Measurements from ENCODE around the gene HDAC7. TPM values are rescaled to one million over a fixed set of nuclear protein-coding genes. Genes with fewer than 3 reads are reported as not detected.
A peak's percentile ranks its signal among the peaks of the same experiment; 100 is the strongest.
"Not testable (repeated sequence)": the region's sequence is repeated elsewhere in the genome, so short reads cannot be mapped to it uniquely, and the experiment has no call there.

HDAC7 gene
- total RNA-seq, 1 donor, result 92.1 TPM

DNA sequence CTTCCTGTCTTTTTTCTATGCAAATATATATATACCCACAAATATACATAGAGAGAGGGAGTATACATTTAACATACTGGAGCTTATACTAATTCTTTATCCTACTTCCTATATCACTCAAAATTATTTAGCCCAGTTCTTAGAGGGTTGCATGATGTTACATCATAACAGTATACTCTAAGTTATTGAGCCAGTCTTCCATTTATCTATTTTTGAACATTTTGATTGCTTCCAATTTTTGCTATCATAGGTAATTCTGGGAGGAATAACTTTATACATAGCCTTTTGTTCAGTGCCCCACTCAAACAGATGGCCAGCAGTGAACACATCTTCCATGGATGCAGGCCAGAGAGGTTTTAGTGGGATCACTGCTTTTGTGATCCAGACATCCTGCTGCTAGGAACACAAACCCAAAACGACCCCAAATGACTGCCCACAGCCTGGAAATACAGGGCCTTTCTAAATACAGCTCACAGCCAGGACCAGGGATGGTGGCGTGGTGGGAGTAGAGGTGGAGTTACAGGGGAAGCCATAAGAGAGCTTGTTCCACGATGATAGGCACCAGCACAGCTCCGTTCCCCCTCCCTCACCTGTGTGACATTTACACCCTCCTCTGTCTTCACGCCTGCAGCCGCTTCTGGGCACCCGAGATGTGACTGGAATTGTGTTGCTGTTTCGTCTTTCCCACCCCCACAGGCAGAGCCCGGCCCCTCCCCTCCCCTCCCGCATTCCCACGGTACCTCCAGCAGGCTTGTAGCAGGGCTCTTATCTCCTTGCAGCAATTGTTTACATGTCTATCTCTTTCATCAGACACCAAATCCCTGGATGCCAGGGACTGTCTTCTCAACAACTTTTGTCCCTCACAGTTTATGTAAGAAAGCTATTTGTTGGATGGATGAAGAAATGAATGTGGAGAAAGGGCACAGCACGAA lies 30.7 kb upstream of the HDAC7 start:
- DNase-seq (ENCODE audit: low read depth in 2 of 3, low spot score in 2 of 3), result no peak

DNA sequence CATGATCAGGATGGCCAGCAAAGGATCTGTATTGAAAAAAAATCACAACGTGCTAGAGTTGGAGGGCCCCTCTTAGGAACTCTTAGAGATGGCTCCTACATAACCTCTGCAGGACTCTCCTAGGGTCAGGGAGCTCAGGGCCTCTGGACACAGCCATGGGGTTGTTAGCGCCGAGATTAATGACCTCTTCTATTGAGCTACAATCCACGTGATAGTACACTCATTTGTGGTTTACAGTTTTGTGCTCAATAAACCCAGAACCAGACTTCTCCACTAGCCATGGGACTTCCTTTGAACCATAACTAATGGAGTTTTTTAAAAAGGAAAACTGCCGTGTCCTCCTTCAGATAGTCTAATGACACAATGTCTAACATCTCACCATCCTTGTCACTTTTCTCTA lies 29.6 kb upstream of the HDAC7 start:
- DNase-seq (ENCODE audit: low read depth in 2 of 3, low spot score in 2 of 3), result no peak

DNA sequence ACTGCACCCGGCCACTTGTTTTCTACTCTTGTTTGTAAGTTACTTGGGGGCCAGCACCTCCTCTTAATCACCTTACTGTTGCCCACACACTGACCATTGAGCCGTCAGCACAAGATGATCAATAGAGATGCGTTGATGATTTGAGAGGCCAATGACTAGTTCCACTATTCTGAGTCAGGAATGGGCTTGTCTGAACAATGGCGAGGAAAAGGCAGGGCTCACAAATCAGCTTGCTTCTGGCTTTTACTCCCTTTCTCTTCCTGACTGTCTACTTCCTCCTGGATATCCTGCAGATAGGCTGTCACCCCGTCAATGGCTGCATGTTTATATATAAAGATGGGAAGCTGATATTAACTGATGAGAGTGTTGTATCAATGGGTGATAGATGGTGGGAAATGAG lies 29.1 kb upstream of the HDAC7 start:
- no peak for DNase-seq (ENCODE audit: low read depth in 2 of 3, low spot score in 2 of 3)

DNA sequence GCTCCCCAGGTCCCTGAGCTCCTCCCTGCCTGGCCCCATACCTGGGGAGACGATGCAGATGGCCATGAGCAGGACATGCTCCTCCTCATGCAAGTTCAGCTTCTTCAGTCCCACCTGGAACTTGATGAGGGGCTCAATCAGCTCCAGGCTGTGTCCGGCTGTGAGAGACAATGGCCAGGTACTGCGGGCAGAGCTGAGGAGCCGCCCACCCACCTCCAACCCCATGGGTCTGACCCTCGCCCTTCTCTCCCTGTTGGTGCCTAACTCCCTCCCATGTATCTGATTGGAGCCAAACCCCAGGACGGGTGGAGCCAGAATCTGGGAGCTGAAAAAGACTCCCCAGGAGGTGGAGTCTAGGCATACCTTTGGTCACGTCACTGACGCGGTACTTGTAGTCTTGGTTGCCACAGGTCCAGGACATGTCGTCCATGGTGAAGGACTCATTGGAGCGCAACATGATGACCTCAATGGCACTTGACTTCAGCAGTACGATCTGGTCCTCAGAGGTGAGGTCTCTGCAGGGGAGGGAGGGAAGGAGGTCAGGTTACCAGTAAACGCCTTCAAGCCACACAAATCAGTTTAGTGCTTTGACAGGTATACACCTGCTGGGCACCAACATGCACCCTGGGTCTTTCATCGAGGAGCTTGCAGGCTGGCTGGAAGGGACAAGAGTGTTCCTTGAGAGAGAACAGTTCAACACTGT lies 26.7 kb upstream of the HDAC7 start:
- no peak for DNase-seq (ENCODE audit: low read depth in 2 of 3, low spot score in 2 of 3)

DNA sequence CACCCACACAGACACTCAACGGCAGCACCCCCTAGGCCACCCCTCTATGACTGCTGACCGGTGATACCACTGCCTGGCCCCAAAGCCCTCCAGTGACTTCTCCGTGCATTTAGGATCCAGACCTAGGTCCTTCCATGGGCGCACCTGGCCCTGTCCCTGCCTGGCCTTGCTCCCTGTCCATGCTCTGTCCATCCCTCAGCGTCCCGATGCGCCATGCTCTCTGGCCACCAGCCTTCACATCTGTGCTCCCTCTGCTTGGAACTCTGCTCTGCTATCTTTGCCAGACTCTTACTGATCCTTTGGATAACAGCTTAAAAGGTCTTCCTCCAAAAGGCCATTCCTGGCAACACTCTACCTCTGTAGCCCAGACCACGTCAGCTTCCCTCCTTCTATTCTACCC lies 25.4 kb upstream of the HDAC7 start:
- no peak for DNase-seq (ENCODE audit: low read depth in 2 of 3, low spot score in 2 of 3)

DNA sequence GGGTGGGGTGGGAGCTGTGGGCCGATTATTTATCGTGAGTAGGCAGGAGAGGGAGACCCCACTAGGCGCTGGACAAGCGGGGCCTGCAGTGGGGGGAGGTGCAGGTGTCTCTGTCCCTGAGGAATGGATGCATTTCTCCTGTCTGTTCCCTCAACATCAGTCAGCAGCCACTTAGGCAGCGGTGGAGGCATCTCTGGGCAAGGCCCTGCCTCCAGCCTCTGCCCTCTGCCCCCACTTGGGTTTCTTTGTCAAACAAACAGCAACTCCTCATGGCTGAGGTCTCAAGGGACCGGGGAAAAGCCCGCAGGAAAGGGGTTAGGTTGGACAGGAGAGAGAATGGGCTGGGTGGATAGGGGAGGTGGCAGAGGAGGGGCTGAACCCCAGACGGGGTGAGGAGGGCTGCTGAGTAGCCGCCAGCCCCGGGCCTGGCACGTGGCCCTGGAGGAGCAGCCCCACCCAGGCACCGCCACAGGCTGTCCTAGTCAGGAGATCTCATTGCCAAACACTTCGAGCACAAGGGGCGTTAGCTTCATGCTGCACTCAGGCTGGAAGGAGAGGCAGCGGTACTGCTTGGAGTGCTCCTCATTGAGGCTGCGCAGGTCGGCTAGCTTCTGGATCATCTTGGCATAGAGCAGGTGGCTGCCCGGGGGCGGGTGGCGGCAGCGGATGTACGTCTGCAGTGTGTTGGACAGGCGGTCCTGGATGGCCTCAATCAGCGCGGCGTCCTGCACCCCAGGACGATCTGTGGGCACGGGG lies 24.7 kb upstream of the HDAC7 start:
- DNase-seq (ENCODE audit: low read depth in 2 of 3, low spot score in 2 of 3), result no peak

DNA sequence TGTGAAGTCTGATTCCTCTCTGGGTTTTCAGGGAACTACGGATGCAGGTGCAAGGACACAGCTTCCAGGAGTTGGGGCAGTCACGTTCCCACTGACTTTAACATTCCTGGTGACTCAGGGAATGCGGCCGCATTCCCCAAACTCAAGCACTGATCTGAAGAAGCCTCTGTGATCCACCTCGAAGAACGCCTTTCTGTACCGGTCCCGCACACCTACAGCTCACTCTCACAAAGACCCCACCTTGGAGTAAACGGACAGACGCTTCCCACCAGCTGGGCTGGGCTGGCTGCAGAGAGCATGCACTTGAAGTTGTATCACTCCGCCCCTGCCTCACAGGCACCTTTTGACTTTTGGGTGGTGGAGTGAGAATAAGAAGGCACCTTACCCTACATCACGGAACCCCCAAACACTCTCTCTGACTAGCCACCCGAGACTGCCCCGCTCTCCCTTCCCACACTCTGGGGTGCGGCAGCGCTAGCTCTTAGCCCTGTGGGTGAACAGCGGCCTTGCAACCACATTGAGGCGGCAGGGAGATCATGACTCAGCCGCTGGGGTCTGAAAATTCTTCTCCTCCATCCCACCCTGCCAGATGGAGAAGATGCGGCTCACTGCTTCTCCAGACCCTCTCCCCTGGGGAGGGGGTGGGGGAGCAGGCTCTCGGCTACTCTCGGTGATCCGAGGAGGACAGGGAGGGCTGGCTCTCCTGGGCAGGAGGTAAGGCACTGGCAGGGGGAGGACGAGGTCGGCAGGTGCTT lies 23.7 kb upstream of the HDAC7 start:
- no peak for DNase-seq (ENCODE audit: low read depth in 2 of 3, low spot score in 2 of 3)

DNA sequence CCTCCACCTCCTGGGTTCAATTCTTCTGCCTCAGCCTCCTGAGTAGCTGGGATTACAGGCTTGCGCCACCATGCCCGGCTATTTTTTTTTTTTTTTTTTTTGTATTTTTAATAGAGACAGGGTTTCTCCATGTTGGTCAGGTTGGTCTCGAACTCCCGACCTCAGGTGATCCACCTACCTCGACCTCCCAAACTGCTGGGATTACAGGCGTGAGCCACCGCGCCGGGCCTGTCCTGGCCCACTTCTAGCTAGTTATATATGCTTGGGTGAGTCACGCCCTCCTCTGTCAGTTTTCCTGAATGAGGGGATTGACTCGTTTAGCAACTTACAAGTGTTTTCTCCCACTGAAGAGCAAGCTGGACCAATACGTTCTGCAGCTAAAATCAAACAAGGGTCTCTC lies 22.8 kb upstream of the HDAC7 start:
- DNase-seq (ENCODE audit: low read depth in 2 of 3, low spot score in 2 of 3), result not testable (repeated sequence)

DNA sequence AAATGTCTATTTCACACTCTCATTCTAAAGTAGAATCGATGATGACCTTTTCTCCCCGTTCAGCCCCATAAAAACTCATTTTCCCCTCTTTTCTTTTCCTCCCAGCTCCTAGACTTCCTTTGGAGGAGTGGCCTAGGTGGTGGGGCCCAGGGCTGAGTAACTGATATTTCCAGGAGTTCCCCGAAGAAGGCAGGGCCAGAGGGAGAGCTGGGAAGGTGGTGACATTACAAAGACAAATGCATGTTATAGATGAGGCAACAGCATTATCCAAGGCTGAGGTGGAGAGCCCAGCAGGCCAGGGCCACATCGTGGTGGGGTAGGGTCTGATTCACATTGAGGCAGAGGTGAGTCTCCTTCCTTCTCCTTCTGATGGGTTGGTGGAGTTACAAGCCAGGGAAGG lies 22.2 kb upstream of the HDAC7 start:
- DNase-seq (ENCODE audit: low read depth in 2 of 3, low spot score in 2 of 3), result no peak

DNA sequence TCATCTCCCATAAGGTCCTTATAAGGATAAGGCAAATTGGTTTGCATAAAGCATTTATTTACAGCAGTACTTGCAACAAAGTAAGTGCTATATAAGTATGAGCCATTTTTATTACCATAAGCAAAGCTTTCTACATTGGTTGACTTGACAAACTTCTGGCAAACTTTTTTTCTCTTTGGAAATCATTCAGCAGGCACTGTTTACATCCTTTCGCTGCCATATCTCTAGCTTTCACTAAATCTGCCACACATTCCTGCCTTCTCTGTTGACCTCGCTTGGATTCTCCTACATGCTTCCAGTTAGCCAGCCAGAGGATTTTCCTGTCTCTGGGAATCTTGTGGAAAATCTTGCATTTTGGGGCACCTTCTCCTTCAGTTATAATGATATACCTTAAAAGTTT lies 21.8 kb upstream of the HDAC7 start:
- no peak for DNase-seq (ENCODE audit: low read depth in 2 of 3, low spot score in 2 of 3)

DNA sequence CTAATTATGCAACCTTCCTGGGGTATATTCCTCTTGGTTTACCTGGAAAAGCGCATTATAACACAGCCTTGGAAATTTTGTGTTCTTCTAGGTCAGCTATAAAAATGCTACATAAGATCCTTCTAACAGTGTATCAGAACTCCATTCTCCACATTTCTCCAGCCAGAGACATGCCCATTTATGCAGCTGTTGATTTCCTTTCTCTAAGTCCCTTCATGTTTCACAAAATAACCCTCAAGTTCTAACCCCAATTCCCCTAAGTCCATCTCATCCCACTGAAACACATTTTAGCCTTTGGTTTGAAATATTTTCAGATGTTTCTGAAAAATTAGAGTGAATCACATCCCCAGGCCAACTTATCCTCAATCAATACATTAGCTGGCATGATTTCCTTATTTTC lies 20.9 kb upstream of the HDAC7 start:
- no peak for DNase-seq (ENCODE audit: low read depth in 2 of 3, low spot score in 2 of 3)

DNA sequence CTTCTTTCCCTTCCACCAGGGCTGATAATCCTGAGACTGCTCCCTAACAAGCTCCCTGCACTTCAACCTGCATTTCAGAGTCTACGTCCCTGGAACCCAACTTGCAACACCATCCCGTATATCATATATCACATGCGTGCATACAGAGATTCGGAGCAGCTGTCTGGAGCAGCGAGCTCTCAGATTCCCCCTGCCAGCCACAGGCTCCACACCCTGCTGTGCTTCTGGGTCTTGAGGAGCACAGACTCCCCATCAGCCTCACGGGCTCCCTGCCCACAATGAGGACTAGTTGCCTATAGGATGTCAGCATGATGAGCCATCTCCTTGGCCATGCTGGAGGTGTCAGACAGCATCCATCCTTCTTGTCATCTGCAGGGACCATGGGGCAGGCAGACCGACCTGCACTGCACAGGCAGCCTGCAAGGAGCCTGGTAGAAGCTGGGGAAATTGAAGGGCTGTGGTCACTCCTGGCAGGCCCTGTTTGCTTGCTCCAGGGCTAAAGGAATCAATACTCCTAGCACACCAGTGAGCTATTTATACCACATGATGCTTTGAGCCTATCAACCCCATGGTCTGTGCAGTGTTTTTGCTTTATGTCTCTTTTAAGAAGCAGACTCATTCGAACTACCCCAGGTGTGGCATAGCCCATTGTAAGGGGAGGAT lies 19.6 kb upstream of the HDAC7 start:
- DNase-seq (ENCODE audit: low read depth in 2 of 3, low spot score in 2 of 3), result no peak

DNA sequence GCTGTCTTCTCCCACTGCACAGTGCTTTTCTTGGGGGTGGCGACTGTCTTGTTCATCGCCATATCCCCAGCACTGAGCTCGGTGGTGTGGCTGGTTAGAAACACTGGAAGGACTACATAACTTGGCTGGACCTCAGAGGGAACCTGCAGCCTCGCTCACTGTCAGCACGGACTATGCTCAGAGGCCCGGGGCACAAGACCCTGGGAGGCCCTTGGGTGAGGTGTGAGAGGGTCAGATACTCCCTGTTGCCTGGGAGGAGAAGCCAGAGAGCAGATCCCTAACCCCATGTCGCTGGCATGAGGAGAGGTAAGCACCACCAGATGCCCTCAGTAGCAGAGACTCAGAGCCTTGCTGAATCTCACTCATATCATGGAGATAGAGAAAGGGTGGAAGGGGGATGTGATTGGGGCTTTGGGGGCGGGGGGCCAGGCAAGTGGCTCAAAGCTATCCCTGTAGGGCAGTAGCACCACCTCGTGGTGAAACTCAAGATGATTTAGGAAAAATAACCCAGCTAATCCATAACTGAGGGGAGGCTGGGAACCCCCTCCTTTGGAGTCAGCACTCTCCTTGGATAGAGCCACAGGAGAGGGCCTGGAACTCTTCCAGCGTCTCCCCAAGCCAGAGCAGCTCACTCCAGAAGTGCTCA lies 18.7 kb upstream of the HDAC7 start:
- peak in 2 of 3 donors; percentile 54 to 71 for DNase-seq (ENCODE audit: low read depth in 2 of 3, low spot score in 2 of 3)

DNA sequence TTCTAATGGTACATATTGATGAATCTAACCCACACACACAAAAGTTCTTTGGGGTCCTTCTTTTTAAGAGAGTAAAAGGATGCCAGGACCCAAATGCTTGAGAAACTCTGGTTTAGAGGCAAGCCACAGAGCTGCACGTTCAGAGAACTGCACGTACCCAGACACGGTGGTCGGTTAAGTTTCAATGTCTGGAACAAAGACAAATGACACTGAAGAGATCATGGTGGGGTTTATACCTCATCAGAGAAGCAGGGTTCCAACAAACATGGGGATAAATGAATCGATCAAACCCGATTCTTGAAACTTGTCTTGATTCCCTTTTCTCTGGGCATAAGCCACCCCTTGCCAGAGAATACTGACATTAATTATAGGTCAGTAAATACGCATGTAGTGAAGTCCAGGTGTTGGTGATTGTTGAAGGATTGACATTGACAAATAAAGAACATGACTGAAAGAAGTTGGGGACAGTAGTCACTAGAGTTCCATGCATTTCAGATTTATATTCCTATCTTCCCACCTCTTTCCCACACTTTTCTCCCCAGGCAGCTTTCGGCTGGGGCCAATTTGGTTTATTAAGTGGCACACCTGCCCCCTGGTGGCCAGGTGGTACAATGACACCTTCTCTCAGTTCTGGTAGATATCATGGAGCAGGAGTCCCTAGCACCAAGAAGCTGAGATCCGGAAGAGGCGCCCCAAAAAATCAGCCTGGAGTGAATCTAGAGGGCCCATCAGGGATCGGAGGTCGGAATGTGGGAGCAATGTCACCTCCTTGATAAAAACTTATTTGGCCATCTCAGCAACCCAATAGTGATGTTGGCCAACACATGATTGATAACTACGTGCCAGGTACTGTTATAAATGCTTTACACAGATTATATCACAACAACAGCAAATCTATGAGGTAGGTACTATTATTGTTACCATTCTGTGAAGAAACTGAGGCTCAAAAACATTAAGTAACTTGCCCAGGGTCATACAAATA lies 17.8 kb upstream of the HDAC7 start:
- peak; percentile 62 to 68 (median 65) for DNase-seq (ENCODE audit: low read depth in 2 of 3, low spot score in 2 of 3)

DNA sequence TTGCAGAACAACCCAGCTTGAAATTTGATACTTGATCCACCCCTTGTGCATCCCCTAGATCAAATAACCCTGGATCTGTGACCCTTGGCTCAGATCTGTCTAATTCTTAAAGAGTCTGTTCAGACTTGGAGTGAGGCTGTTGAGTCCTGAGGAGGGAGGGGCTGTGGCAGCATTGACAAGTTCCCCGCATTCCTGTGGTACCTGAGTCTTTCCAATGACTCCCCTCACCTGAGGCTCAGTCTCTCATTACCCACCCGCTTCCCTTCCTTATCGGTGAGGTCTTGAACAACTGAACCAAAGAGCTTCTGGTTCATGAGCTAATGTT lies 16.1 kb upstream of the HDAC7 start:
- no peak for DNase-seq (ENCODE audit: low read depth in 2 of 3, low spot score in 2 of 3)

DNA sequence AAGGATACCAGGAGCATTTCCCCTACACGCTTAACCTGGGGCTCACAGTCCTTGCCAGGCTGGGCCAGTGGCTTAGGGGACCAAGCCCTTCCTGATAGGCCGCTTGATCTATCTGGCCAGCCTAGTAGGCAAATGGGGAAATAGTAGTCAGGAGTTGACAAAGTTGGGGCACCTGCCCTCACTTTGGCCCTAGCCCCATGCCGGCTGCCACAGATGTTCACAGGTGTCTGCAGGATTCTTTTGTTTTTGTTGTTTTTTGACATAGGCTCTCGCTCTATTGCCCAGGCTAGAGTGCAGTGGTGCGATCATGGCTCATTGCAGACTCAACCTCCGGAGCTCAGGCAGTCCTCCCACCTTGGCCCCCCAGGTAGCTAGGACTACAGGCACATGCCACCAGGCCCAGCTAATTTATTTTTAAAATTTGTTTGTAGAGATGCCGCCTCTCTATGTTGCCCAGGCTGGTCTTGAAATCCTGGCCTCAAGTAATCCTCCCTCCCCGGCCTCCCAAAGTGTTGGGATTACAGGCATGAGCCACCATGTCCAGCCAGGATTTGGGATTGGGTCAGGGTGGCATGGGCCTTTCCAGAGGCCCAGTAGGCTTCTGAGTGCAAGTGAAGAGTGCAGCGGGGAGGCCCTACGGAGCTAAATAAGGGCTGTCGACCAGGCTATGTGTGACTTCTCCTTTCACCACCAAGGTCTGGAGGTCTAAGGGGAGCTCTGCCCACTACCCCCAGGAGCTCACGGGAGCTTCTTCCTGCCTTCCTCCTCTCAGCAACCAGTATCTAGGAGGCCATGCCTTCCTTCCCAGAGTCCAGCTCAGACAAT lies 15.5 kb upstream of the HDAC7 start:
- no peak for DNase-seq (ENCODE audit: low read depth in 2 of 3, low spot score in 2 of 3)

DNA sequence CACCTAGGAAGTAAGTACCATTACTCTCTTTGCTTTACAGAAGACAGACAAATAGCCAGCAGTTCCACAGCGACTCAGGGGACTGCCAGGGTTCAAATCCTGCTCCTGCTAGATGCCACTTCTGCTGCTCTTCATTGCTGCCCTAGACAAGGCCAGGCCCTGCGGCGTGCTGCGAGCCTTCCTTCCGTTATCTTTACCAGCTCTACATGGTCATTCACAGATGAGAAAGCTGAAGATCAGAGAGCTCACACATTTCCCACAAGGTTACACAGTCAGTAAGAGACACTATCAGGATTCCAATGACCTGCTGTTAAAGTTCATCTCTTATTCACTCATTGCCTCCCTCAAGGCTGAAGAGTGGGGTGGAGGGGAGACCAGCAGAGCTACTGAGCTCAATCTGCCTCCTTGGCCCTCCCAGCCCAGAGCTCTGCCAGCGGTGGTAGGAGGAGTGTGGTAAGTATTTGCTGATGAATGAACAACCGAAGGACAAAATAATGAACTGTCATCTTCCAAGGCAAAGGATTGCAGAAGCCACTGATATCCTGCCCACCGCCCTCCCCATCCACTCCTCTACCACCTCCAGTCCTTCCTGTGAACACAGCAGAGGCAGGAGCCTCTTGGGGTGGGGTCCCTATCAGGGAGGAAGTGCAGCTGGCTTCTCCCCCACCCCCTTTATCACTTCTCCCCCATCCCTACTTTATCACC lies 14.6 kb upstream of the HDAC7 start:
- peak in 1 of 3 donors; percentile 46 for DNase-seq (ENCODE audit: low read depth in 2 of 3, low spot score in 2 of 3)

Data from hematopoietic multipotent progenitor cell (in vitro differentiated cells).